GM12891 (cell line): ENCODE results near the gene TIGD3.

Source experiments
- PAX5 ChIP-seq: IDR thresholded peaks from 2 replicates; pipeline ENCODE4 v1.6.1; 2011; ENCODE audit warnings: low read length, moderate library complexity, mild to moderate bottlenecking; ENCODE audit not compliant: insufficient read depth, severe bottlenecking
- POLR2A ChIP-seq: IDR thresholded peaks from 2 replicates; pipeline ENCODE4 v1.6.1; 2011; ENCODE audit warnings: low read depth, low read length, control low read depth
- POLR2AphosphoS5 ChIP-seq: IDR thresholded peaks from 2 replicates; pipeline ENCODE4 v1.6.1; 2011; ENCODE audit warnings: low read depth, low read length, control low read depth
- POU2F2 ChIP-seq: IDR thresholded peaks from 2 replicates; pipeline ENCODE4 v1.6.1; 2011; ENCODE audit warnings: low read depth, mild to moderate bottlenecking, control low read depth, low read length, moderate library complexity
- SPI1 ChIP-seq: IDR thresholded peaks from 2 replicates; pipeline ENCODE4 v1.6.1; 2011; ENCODE audit warnings: low read depth, low read length, control low read depth
- TAF1 ChIP-seq: IDR thresholded peaks from 2 replicates; pipeline ENCODE4 v1.6.1; 2011; ENCODE audit warnings: low read depth, low read length, control low read depth

DNA sequence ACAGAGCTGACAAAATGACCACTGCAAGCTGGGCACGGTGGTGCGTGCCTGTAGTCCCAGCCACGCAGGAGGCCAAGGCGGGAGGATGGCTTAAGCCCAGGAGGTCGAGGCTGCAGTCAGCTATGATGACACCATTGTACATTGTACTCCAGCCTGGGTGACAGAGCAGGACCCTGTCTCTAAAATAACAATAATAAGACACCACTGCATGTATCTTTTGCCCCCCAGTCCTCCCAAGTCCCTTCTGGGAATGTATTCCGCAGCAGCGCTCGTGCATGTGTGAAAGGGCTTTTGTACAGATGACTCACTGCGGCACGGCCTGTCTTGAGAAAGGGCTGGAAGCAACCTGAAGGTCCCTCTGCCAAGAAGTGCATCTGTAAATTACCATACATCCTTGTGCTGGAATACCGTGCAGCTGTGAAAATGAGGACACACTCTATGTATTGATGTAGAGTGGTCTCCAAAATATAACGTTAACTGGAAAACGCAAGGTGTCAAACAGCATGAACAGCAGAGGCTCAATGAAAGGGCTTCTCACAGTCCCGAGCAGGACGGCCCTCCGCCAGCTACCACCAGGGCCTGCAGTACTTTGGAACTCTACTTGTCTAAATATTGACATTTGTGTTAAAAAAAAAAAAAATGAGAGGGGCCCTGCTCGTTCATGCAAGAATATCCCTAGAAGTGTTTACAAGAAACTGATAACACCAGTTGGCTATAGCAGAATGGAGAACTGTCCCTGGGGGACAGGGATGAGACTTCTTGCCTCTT lies 48.9 kb upstream of the TIGD3 start:
- TF ChIP-seq TAF1 (no peak), POLR2A (no peak), POLR2AphosphoS5 (no peak), SPI1 (no peak), POU2F2 (no peak), PAX5 (no peak)
